SIG-M5 (cell line): ENCODE results near the gene S100A5.

ENCODE experiments used
- DNase-seq: peaks from one replicate; lab custom pipeline; 2025; lab: John Stamatoyannopoulos, UW

Gene S100A5

GRCh38 chr1:153507926-153508583 lies 32.7 kb downstream of the S100A5 start:
- DNase-seq = no peak

GRCh38 chr1:153506831-153507413 lies 33.8 kb downstream of the S100A5 start:
- DNase-seq = no peak

GRCh38 chr1:153506386-153506785 lies 34.3 kb downstream of the S100A5 start:
- DNase-seq = no peak

- no peak for DNase-seq
Measured at GRCh38 chr1:153505576-153505975, 35.2 kb downstream of the S100A5 start.

DNA sequence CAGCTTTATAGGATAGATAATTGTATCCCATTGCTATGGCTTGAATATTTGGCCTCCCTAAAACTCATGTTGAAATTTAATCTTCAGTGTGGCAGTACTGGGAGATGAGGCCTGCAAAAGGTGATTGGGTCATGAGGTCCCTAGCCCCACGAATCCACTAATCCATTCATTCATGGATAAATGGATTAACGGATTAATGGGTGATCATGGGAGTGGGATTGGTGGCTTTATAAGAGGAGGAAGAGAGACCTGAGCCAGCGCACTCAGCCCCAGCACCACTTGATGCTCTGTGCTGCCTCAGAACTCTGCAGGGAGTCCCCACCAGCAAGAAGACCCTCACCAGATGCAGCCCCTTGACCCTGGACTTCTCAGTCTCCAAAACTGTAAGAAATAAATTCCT lies 37.0 kb downstream of the S100A5 start:
- DNase-seq = no peak

- no peak for DNase-seq
Measured at GRCh38 chr1:153498746-153499145, 42.0 kb downstream of the S100A5 start.

- DNase-seq = no peak
Measured at GRCh38 chr1:153495536-153495935, 45.2 kb downstream of the S100A5 start.

DNA sequence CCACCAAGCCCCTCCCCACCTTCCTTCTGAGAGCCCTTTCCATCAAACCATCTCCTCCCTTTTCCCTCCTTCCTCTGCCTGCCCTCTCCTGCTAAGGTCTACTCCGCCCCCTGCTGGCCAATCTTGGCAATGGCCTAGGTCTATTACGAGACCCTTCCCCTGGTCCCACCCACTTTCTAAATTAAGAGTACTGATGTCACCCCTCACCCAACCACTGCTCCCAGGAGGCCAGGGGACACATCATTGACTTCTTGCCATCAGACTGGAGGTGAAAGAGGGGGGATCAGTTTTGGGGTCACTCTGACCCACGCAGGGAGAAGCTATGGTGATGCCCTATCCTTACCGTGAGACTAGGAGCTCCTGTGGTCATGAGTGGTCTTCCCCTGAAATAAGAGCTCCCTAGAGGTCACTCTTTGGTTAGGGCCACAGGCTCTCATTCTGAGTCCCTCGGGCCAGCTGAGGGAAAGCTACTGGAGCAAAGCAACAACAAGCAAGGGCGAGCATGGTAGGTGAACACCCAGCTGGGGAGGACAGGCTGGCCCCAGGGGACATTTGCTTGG lies 45.7 kb downstream of the S100A5 start:
- peak; percentile 28 for DNase-seq

GRCh38 chr1:153493343-153493960 lies 47.3 kb downstream of the S100A5 start:
- no peak for DNase-seq

DNA sequence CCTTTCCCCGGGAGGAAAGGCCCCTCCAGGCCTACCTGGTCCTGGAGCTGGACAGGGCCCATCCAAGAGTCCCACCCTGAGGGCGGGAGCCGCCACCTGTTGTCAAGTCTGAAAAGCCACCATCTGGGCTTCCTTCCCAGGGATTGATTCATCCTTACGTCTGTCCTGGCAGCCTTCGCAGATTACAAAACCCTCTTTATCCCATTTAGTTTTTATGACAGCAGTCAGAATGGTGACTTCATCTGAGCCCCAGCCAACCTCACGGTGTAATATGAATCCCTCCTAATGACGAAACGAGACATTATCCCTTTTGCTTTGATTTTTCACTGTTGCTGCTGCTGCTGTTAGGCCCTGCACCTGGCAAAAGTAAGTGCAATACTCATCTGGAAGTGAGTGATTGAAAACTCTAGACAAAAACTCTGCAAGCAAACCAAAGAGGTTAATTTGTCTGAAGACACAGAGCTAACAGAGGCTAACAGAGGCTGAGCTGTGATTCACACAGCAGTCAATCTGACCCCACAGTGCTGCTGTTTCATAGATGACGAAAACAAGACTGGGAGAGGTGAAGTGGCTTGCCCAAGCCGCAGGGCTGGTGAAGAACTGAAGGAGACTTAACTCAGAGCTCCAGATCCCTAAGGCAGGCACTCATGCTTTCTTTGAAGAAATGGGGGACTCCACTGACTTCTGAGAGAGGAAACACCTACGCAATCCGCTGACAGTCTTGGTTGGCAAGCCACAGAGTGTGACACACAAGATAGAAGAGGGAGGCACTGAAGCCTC lies 50.3 kb downstream of the S100A5 start:
- DNase-seq = peak; percentile 82

DNA sequence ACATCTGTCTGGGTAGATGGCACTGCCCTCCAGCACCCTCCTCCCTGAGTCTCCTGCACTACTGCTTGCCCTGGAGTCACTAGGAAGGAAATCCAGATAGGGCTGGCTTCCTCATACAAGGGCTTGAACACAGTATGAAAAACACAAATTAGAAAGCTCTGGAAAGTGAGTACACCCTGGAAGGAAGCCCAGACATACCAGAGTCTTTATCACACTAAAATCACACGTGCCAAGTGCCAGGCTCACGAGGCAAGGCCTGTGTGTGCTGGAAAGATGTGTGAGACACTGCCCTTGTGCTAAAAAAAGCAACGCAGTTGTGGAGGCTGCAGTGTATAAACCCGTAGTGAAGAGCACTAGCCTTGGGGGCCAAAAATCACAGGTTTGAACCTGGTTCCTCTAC lies 52.0 kb downstream of the S100A5 start:
- DNase-seq = no peak

GRCh38 chr1:153487707-153488106 lies 53.0 kb downstream of the S100A5 start:
- no peak for DNase-seq
